ENCODE data around the gene HARS1. TPM values are rescaled to one million over a fixed set of nuclear protein-coding genes. Genes with fewer than 3 reads are reported as not detected.
A peak's percentile ranks its signal among the peaks of the same experiment; 100 is the strongest.

HARS1 gene
- total and polyA plus RNA-seq, 2 of the 13 experiments (the other 11 are each of a cell fraction or from before 2014, with no cell fraction given) = 36.9 to 66.2 TPM

DNA sequence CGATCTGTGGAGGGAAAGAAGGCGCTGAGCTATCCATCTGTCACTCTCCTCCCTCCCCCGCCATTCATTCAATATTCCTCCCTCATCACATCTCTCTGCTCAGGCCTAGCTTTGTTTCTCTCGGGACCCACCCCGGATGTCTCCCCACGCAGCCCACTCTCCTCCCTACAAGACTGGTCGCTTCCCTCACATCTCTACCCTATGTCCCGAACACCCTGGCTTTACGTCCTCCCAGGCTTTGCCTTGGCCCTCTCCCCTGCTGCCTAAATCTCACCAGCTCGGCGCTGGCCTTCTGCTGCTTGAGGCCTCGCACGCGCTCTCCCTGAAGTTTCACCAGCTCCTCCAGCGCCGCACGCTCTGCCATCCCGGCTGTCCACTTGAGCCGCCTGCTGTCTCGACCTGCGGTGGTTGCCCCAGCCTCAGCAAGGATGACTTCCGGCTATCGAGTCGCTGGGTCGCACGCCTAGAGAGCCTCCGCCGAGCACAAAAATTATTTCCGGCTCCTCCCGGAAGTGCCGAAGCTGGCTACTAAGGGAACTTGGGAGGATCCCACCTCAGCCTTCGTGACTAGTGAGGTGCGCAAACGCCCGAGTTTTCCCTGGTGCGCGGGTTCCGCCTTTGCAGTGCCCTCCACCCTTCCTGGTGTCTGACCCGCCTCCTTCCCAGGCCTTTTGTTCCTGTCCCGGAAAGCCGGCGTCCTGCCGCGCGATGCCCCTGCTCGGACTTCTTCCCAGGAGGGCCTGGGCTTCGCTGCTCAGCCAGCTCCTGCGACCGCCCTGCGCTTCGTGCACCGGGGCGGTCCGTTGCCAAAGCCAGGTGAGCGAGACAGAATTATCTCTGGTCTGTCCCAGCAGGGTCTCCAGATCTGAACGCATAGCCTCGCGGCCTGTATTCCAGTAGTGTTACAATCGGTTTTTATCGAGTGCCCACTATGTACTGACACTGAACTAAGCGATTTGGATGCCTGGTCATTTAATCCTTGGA is at the start of gene HARS1, which contains the start of gene HARS2 (continued):
- TF ChIP-seq, protein P1, sequence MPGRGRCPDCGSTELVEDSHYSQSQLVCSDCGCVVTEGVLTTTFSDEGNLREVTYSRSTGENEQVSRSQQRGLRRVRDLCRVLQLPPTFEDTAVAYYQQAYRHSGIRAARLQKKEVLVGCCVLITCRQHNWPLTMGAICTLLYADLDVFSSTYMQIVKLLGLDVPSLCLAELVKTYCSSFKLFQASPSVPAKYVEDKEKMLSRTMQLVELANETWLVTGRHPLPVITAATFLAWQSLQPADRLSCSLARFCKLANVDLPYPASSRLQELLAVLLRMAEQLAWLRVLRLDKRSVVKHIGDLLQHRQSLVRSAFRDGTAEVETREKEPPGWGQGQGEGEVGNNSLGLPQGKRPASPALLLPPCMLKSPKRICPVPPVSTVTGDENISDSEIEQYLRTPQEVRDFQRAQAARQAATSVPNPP (CRISPR knock-in tag; IDR thresholded peaks at IDR 0.05) = peak; percentile 81; the same call in 1 of the 2 replicates
- TF ChIP-seq, protein P2, sequence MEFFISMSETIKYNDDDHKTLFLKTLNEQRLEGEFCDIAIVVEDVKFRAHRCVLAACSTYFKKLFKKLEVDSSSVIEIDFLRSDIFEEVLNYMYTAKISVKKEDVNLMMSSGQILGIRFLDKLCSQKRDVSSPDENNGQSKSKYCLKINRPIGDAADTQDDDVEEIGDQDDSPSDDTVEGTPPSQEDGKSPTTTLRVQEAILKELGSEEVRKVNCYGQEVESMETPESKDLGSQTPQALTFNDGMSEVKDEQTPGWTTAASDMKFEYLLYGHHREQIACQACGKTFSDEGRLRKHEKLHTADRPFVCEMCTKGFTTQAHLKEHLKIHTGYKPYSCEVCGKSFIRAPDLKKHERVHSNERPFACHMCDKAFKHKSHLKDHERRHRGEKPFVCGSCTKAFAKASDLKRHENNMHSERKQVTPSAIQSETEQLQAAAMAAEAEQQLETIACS (CRISPR knock-in tag; IDR thresholded peaks at IDR 0.05) = no peak
- TF ChIP-seq, protein P3, sequence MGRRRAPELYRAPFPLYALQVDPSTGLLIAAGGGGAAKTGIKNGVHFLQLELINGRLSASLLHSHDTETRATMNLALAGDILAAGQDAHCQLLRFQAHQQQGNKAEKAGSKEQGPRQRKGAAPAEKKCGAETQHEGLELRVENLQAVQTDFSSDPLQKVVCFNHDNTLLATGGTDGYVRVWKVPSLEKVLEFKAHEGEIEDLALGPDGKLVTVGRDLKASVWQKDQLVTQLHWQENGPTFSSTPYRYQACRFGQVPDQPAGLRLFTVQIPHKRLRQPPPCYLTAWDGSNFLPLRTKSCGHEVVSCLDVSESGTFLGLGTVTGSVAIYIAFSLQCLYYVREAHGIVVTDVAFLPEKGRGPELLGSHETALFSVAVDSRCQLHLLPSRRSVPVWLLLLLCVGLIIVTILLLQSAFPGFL (CRISPR knock-in tag; IDR thresholded peaks at IDR 0.05) = 0 out of 2 replicates have a peak, but pooled peaks have one; percentile 73
- TF ChIP-seq, protein P4, sequence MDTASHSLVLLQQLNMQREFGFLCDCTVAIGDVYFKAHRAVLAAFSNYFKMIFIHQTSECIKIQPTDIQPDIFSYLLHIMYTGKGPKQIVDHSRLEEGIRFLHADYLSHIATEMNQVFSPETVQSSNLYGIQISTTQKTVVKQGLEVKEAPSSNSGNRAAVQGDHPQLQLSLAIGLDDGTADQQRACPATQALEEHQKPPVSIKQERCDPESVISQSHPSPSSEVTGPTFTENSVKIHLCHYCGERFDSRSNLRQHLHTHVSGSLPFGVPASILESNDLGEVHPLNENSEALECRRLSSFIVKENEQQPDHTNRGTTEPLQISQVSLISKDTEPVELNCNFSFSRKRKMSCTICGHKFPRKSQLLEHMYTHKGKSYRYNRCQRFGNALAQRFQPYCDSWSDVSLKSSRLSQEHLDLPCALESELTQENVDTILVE (CRISPR knock-in tag; IDR thresholded peaks at IDR 0.05) = no peak; the same call in 1 of the 2 replicates
- TF ChIP-seq, protein P5, sequence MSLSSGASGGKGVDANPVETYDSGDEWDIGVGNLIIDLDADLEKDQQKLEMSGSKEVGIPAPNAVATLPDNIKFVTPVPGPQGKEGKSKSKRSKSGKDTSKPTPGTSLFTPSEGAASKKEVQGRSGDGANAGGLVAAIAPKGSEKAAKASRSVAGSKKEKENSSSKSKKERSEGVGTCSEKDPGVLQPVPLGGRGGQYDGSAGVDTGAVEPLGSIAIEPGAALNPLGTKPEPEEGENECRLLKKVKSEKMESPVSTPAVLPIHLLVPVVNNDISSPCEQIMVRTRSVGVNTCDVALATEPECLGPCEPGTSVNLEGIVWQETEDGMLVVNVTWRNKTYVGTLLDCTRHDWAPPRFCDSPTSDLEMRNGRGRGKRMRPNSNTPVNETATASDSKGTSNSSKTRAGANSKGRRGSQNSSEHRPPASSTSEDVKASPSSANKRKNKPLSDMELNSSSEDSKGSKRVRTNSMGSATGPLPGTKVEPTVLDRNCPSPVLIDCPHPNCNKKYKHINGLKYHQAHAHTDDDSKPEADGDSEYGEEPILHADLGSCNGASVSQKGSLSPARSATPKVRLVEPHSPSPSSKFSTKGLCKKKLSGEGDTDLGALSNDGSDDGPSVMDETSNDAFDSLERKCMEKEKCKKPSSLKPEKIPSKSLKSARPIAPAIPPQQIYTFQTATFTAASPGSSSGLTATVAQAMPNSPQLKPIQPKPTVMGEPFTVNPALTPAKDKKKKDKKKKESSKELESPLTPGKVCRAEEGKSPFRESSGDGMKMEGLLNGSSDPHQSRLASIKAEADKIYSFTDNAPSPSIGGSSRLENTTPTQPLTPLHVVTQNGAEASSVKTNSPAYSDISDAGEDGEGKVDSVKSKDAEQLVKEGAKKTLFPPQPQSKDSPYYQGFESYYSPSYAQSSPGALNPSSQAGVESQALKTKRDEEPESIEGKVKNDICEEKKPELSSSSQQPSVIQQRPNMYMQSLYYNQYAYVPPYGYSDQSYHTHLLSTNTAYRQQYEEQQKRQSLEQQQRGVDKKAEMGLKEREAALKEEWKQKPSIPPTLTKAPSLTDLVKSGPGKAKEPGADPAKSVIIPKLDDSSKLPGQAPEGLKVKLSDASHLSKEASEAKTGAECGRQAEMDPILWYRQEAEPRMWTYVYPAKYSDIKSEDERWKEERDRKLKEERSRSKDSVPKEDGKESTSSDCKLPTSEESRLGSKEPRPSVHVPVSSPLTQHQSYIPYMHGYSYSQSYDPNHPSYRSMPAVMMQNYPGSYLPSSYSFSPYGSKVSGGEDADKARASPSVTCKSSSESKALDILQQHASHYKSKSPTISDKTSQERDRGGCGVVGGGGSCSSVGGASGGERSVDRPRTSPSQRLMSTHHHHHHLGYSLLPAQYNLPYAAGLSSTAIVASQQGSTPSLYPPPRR (CRISPR knock-in tag; IDR thresholded peaks at IDR 0.05; ENCODE audit: borderline replicate concordance) = no peak; the same call in 1 of the 2 replicates
- TF ChIP-seq ZNF3 (CRISPR knock-in tag; IDR thresholded peaks at IDR 0.05) (no peak), SNAI1 (CRISPR knock-in tag; IDR thresholded peaks at IDR 0.05; ENCODE audit: borderline replicate concordance) (peak; percentile 79; the same call in 1 of the 2 replicates)
- TF ChIP-seq, protein P6, sequence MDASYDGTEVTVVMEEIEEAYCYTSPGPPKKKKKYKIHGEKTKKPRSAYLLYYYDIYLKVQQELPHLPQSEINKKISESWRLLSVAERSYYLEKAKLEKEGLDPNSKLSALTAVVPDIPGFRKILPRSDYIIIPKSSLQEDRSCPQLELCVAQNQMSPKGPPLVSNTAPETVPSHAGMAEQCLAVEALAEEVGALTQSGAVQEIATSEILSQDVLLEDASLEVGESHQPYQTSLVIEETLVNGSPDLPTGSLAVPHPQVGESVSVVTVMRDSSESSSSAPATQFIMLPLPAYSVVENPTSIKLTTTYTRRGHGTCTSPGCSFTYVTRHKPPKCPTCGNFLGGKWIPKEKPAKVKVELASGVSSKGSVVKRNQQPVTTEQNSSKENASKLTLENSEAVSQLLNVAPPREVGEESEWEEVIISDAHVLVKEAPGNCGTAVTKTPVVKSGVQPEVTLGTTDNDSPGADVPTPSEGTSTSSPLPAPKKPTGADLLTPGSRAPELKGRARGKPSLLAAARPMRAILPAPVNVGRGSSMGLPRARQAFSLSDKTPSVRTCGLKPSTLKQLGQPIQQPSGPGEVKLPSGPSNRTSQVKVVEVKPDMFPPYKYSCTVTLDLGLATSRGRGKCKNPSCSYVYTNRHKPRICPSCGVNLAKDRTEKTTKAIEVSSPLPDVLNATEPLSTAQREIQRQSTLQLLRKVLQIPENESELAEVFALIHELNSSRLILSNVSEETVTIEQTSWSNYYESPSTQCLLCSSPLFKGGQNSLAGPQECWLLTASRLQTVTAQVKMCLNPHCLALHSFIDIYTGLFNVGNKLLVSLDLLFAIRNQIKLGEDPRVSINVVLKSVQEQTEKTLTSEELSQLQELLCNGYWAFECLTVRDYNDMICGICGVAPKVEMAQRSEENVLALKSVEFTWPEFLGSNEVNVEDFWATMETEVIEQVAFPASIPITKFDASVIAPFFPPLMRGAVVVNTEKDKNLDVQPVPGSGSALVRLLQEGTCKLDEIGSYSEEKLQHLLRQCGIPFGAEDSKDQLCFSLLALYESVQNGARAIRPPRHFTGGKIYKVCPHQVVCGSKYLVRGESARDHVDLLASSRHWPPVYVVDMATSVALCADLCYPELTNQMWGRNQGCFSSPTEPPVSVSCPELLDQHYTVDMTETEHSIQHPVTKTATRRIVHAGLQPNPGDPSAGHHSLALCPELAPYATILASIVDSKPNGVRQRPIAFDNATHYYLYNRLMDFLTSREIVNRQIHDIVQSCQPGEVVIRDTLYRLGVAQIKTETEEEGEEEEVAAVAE (CRISPR knock-in tag; IDR thresholded peaks at IDR 0.05; ENCODE audit: borderline replicate concordance) = peak; percentile 86; the same call in 1 of the 2 replicates
- TF ChIP-seq, protein P7, sequence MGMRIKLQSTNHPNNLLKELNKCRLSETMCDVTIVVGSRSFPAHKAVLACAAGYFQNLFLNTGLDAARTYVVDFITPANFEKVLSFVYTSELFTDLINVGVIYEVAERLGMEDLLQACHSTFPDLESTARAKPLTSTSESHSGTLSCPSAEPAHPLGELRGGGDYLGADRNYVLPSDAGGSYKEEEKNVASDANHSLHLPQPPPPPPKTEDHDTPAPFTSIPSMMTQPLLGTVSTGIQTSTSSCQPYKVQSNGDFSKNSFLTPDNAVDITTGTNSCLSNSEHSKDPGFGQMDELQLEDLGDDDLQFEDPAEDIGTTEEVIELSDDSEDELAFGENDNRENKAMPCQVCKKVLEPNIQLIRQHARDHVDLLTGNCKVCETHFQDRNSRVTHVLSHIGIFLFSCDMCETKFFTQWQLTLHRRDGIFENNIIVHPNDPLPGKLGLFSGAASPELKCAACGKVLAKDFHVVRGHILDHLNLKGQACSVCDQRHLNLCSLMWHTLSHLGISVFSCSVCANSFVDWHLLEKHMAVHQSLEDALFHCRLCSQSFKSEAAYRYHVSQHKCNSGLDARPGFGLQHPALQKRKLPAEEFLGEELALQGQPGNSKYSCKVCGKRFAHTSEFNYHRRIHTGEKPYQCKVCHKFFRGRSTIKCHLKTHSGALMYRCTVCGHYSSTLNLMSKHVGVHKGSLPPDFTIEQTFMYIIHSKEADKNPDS (CRISPR knock-in tag; IDR thresholded peaks at IDR 0.05) = no peak
